ENCODE data around the gene TGFBRAP1.

- no peak for TF ChIP-seq EZH2phosphoT487 (IDR thresholded peaks at IDR 0.05; ENCODE audit: low read depth, severe bottlenecking, unreplicated experiment)
- TF ChIP-seq EZH2 (IDR thresholded peaks at IDR 0.05; ENCODE audit: borderline replicate concordance), result no peak
Measured at GRCh38 chr2:105236060-105236424, 93.5 kb downstream of the TGFBRAP1 start.

All from hepatocyte (in vitro differentiated cells).